ENCODE data around the gene NSF. TPM values are rescaled to one million over a fixed set of nuclear protein-coding genes. Genes with fewer than 3 reads are reported as not detected.

Gene NSF
- total RNA-seq, 1 donor from 2014 or later: 21.4 TPM

DNA sequence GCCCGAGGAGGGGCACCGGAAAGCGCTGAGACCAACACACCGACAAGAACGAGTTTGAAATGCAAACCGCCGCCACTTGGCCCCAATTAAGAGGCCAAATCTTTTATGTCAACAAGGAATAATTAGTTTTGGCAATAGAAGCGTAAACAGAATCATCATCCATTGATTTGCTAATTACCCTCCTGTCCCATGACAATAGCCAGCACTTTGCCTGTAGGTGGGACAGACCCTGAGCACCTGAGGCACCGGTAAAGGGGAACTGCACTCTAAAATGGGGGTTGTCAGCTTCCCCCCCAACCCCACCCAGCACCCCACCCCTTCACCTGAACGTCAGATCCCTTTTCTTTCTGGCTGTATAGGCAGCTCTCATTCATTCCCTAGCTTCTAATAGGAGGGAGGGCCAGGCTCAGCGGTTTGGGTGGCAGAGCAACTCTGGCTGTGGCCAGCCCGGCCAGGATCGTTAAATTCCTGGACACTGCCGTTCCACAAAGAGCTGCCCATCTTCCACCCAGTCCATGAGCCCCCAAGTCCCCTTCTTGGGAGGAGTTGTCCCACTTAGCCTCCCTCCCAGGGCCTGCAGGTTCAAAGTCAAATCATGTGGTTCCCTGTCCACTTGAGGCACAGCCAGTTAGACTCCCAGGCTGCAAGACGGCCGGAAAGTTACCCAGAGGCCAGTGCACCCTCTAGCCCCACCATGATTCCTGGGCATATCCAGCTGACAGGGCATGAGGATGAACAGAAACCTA lies 182.2 kb downstream of the NSF start:
- no peak overlapping the region for H3K27ac ChIP-seq (ENCODE audit: low read depth, low read length)
- H3K9me3 ChIP-seq (ENCODE audit: control insufficient read depth in 3 of 3, low read length in 3 of 3): no peaks in the 10 kb centered on the region
- H3K4me3 ChIP-seq (ENCODE audit: low read length in 3 of 3): peak overlapping the region; percentile 43 to 56 (median 43)
- peaks cover 20 to 75% (median 49%) of the 10 kb centered on the region in 3 donors for H3K27me3 ChIP-seq (ENCODE audit: control insufficient read depth in 3 of 3, insufficient read depth in 3 of 3, low read length in 3 of 3)
- H3K9ac ChIP-seq (ENCODE audit: low read depth in 1 of 3, low read length in 3 of 3): no peak overlapping the region
- H3K4me1 ChIP-seq (ENCODE audit: control insufficient read depth in 3 of 3, insufficient read depth in 3 of 3, low read length in 3 of 3): peaks cover 5 to 16% (median 15%) of the 10 kb centered on the region in 3 donors
- no peaks in the 10 kb centered on the region for H3K36me3 ChIP-seq (ENCODE audit: control insufficient read depth in 3 of 3, insufficient read depth in 3 of 3, low read length in 3 of 3)

DNA sequence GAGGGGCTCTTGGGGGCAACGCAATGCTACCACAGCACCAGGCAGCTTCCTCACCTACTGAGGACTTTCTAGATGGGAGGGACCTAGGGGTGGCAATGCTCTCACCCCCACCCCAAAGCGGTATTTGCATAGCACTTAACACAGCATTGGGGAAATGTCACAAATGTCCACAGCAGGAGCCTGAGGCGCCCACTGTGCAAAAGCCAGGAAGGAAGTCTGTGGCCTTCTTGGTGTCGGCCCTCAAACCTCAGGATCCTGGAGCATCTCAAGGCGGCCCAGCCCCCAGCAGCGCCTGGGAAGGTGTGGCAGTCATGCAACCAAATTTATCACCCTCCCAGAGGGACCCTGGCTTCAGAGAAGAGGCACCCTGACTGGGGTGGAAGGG lies 182.7 kb downstream of the NSF start:
- Histone ChIP-seq H3K4me1 (ENCODE audit: control insufficient read depth in 3 of 3, insufficient read depth in 3 of 3, low read length in 3 of 3) (peaks cover 5 to 16% (median 15%) of the 10 kb centered on the region in 3 donors), H3K4me3 (ENCODE audit: low read length in 3 of 3) (no peak overlapping the region), H3K9me3 (ENCODE audit: control insufficient read depth in 3 of 3, low read length in 3 of 3) (no peaks in the 10 kb centered on the region), H3K27ac (ENCODE audit: low read depth, low read length) (no peak overlapping the region), H3K36me3 (ENCODE audit: control insufficient read depth in 3 of 3, insufficient read depth in 3 of 3, low read length in 3 of 3) (no peaks in the 10 kb centered on the region), H3K9ac (ENCODE audit: low read depth in 1 of 3, low read length in 3 of 3) (no peak overlapping the region), H3K27me3 (ENCODE audit: control insufficient read depth in 3 of 3, insufficient read depth in 3 of 3, low read length in 3 of 3) (peaks cover 20 to 77% (median 53%) of the 10 kb centered on the region in 3 donors)

DNA sequence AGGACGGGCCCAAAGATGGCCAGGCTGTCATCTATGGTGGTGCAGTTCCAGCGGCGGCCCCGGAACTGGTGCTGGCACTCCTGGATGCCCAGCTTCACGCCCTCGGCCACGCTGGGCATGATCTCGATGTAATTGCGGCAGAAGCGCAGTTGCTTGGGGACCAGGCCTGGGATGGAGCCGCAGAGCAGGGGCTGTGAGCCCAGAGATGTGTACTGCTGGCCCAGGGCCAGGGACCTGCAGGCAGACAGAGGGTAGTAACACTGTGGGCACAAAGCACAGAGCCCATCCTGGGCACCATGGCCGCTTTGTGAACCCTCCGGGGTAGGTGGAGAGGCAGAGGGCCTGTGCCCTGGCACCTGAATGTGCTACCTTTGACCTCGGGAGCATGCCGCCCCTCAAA lies 183.2 kb downstream of the NSF start:
- Histone ChIP-seq H3K4me3 (ENCODE audit: low read length in 3 of 3) (no peak overlapping the region), H3K27ac (ENCODE audit: low read depth, low read length) (no peak overlapping the region), H3K9me3 (ENCODE audit: control insufficient read depth in 3 of 3, low read length in 3 of 3) (no peaks in the 10 kb centered on the region), H3K27me3 (ENCODE audit: control insufficient read depth in 3 of 3, insufficient read depth in 3 of 3, low read length in 3 of 3) (peaks cover 20 to 78% (median 51%) of the 10 kb centered on the region in 3 donors), H3K36me3 (ENCODE audit: control insufficient read depth in 3 of 3, insufficient read depth in 3 of 3, low read length in 3 of 3) (no peaks in the 10 kb centered on the region), H3K9ac (ENCODE audit: low read depth in 1 of 3, low read length in 3 of 3) (no peak overlapping the region), H3K4me1 (ENCODE audit: control insufficient read depth in 3 of 3, insufficient read depth in 3 of 3, low read length in 3 of 3) (peaks cover 5 to 16% (median 15%) of the 10 kb centered on the region in 3 donors)

DNA sequence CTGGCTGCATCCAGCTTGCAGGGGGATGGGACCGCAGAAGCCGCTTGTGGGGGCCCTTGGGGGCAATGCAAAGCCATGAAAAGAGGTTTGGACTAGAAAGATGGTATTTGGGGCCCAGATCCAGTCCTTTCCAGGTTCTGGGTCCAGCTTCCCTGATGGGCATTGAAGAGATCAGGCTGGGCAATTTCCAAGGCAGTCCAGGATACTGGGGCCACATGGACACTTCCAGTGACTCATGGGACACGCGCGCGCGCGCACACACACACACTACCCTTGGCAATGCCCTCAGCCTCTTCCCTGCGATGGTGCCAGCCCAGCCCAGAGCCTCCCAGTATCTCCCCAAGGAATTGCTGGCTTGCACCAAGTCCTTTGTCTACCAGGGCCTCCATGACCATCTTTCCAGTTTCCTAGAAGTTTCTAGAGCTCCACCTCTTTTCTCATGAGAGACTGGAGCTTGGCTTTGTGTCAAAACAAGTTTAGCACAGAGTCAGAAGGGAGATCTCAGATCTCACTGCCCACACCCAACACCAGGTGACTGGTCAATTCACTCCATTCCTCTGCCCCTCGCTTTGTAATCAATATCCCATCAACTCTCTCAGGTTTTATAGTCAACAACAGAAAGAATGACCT lies 183.8 kb downstream of the NSF start:
- Histone ChIP-seq H3K27me3 (ENCODE audit: control insufficient read depth in 3 of 3, insufficient read depth in 3 of 3, low read length in 3 of 3) (peaks cover 22 to 77% (median 46%) of the 10 kb centered on the region in 3 donors), H3K9me3 (ENCODE audit: control insufficient read depth in 3 of 3, low read length in 3 of 3) (no peaks in the 10 kb centered on the region), H3K27ac (ENCODE audit: low read depth, low read length) (no peak overlapping the region), H3K4me3 (ENCODE audit: low read length in 3 of 3) (no peak overlapping the region), H3K36me3 (ENCODE audit: control insufficient read depth in 3 of 3, insufficient read depth in 3 of 3, low read length in 3 of 3) (no peaks in the 10 kb centered on the region), H3K9ac (ENCODE audit: low read depth in 1 of 3, low read length in 3 of 3) (no peak overlapping the region), H3K4me1 (ENCODE audit: control insufficient read depth in 3 of 3, insufficient read depth in 3 of 3, low read length in 3 of 3) (peaks cover 5 to 16% (median 15%) of the 10 kb centered on the region in 3 donors)

DNA sequence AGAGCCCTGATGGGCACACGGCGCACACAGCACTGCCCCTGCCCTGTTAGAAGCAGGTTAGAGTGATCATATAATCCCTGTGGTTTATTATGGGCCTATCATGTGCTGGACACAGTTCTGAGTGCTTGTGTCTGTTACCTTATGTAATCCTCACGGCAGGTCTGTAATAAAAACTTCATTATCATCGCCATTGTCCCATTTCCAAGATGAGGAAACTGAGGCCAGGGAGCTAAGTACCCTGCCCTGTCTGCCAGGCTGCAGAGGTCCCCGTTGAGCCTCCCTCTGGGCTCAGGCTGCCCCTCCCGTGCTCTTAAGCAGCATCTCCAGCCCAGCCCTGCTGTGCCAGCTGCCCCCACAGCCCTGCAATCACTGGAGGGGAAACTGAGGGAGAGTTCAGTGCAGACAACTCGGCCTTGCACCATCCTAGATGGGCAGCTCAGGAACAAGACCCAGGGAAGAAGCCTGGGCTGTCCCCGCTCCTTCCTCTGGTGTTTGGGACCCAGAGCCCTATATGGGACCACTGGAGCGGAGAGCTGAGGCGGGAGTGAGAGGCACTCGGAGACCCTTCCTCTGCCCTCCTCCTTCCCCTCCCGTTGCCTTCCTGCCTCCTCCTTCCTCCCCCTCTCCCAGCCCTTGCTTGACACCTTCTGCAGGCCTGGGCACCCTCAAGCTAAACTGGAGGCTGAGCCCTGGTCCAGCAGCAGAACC lies 186.0 kb downstream of the NSF start:
- Histone ChIP-seq H3K4me1 (ENCODE audit: control insufficient read depth in 3 of 3, insufficient read depth in 3 of 3, low read length in 3 of 3) (peaks cover 4 to 6% (median 5%) of the 10 kb centered on the region in 3 donors), H3K27me3 (ENCODE audit: control insufficient read depth in 3 of 3, insufficient read depth in 3 of 3, low read length in 3 of 3) (peaks cover 24 to 63% (median 30%) of the 10 kb centered on the region in 3 donors), H3K27ac (ENCODE audit: low read depth, low read length) (no peak overlapping the region), H3K4me3 (ENCODE audit: low read length in 3 of 3) (no peak overlapping the region), H3K9me3 (ENCODE audit: control insufficient read depth in 3 of 3, low read length in 3 of 3) (no peaks in the 10 kb centered on the region), H3K9ac (ENCODE audit: low read depth in 1 of 3, low read length in 3 of 3) (no peak overlapping the region), H3K36me3 (ENCODE audit: control insufficient read depth in 3 of 3, insufficient read depth in 3 of 3, low read length in 3 of 3) (no peaks in the 10 kb centered on the region)

DNA sequence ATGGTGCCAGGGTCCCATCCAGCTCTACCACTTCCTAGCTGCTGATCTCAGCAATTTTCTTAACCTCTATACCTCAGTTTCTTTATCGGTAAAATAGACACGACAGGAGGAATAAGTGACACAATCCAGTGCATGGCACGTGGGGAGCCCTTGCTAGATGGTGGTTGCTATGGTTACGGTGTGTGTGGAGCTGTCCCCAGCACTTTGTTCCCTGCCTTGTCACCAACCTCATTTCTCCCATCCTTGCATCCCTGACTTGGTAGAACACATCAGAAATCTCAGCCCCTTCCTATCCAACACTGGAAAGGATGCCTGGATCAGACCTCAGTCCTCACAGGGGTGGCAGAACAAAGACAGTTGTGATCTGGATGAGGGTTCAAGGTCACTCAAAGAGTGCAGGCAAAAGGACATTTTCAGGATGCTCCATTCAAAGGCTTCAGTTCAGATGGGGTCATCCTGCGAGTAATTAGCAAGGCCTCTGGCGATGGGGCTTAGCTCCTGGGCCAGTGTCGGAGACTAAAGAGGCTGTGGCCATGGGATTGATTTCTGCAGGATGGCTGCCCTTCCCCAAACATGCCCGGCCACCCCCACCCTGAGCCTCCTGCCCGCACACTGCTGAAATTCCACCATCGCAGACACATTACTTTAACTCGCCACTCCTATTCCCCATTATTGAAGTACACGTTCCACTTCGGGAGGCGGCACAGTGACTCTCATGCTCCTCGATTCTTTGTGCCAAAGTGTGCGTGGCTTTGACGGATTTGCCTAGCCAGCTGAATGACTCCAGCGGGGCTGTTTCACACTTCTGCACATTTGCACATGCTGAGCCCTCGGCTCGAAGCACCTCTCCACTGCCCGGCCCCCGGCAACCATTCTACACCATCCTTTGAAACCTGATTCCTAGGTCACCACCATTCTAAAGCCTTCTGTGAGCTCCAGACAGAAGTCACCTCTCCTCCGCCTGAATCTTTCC lies 187.8 kb downstream of the NSF start:
- Histone ChIP-seq H3K4me1 (ENCODE audit: control insufficient read depth in 3 of 3, insufficient read depth in 3 of 3, low read length in 3 of 3) (no peaks in the 10 kb centered on the region), H3K9me3 (ENCODE audit: control insufficient read depth in 3 of 3, low read length in 3 of 3) (no peaks in the 10 kb centered on the region), H3K36me3 (ENCODE audit: control insufficient read depth in 3 of 3, insufficient read depth in 3 of 3, low read length in 3 of 3) (no peaks in the 10 kb centered on the region), H3K27me3 (ENCODE audit: control insufficient read depth in 3 of 3, insufficient read depth in 3 of 3, low read length in 3 of 3) (peaks cover 18 to 48% (median 20%) of the 10 kb centered on the region in 3 donors), H3K9ac (ENCODE audit: low read depth in 1 of 3, low read length in 3 of 3) (no peak overlapping the region), H3K27ac (ENCODE audit: low read depth, low read length) (no peak overlapping the region), H3K4me3 (ENCODE audit: low read length in 3 of 3) (no peak overlapping the region)

DNA sequence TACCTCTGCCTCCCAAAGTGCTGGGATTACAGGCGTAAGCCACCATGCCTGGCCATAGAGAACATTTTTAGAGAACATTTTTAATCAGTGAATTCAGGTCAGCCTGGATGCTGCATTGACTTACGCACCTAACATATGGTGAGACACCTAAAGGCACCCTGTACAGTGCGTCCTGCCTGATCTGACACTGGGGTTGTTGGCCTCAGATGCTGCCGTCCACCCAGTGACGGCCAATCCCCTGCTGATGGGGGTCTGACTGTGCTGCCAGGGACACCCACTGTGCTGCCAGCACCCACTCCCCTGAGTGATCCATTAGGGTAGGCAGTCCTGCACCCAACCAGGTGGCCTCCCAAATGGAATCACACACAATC lies 189.5 kb downstream of the NSF start:
- H3K9ac ChIP-seq (ENCODE audit: low read depth in 1 of 3, low read length in 3 of 3): no peak overlapping the region
- no peak overlapping the region for H3K27ac ChIP-seq (ENCODE audit: low read depth, low read length)
- H3K27me3 ChIP-seq (ENCODE audit: control insufficient read depth in 3 of 3, insufficient read depth in 3 of 3, low read length in 3 of 3): peaks cover 17 to 34% (median 20%) of the 10 kb centered on the region in 3 donors
- H3K4me1 ChIP-seq (ENCODE audit: control insufficient read depth in 3 of 3, insufficient read depth in 3 of 3, low read length in 3 of 3): no peaks in the 10 kb centered on the region
- H3K9me3 ChIP-seq (ENCODE audit: control insufficient read depth in 3 of 3, low read length in 3 of 3): no peaks in the 10 kb centered on the region
- H3K4me3 ChIP-seq (ENCODE audit: low read length in 3 of 3): no peak overlapping the region
- no peaks in the 10 kb centered on the region for H3K36me3 ChIP-seq (ENCODE audit: control insufficient read depth in 3 of 3, insufficient read depth in 3 of 3, low read length in 3 of 3)

DNA sequence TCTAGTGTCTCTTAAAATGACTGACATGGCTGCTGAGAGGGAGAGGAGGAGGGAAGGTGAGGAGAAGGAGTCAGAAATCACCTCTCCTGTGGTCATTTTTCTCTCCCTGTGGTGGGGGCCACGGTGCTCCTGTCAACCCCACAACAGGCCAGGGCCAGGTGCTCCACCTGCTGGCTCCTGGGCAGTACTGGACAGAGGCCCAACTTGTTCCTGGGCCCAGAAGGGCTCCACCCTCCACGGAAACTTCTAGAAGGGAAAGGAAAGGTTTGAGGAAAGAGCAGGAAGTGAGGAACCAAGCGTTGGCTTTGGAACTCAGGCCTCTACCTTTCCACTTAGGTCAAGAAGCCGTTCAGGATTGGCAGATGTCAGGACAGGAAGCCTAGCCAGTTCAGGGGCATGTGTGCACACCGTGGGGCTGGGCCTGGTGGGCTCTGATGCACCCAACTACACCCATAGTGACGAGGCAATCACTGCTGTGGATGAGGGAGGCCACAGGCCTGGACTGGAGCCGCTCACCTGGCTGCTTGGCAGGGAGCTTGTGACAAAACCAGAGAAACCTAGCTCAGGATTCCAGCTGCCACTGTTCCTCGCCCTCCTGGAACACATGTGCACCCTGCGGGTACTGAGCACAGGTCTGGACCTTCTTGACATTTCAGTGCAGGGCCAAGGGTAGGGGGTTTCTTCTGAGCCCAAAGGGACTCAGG lies 191.9 kb downstream of the NSF start:
- no peak overlapping the region for H3K9ac ChIP-seq (ENCODE audit: low read depth in 1 of 3, low read length in 3 of 3)
- H3K4me1 ChIP-seq (ENCODE audit: control insufficient read depth in 3 of 3, insufficient read depth in 3 of 3, low read length in 3 of 3): no peaks in the 10 kb centered on the region
- H3K27me3 ChIP-seq (ENCODE audit: control insufficient read depth in 3 of 3, insufficient read depth in 3 of 3, low read length in 3 of 3): peaks cover 9 to 20% (median 14%) of the 10 kb centered on the region in 3 donors
- H3K27ac ChIP-seq (ENCODE audit: low read depth, low read length): no peak overlapping the region
- H3K4me3 ChIP-seq (ENCODE audit: low read length in 3 of 3): no peak overlapping the region
- no peaks in the 10 kb centered on the region for H3K9me3 ChIP-seq (ENCODE audit: control insufficient read depth in 3 of 3, low read length in 3 of 3)
- H3K36me3 ChIP-seq (ENCODE audit: control insufficient read depth in 3 of 3, insufficient read depth in 3 of 3, low read length in 3 of 3): no peaks in the 10 kb centered on the region

DNA sequence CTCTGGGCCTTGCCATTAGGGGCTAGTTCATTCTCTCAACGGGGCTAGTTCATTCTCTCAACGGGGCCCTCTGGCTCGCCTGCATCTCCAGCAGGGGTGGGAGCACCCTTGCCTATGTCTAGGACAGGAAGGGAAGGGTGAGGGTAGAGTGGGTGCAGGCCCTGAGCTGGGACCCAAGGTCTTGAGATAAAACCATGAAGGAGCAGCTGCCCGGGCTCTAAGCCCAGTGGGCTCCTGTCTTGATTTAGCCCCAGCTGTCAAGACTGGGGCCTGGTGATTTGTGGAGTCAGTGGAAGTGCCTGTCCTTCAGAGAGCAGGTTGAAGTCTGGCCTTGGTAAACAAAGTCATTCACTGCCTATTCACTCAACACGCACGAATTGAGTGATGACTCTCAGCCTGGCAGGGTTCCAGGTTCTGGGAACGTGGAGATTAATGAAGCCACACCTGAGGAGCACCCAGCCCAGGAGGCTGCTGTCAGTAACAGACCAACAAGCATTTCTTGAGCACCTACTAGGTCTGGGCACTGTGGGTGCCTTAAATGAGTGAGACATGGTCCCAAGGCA lies 192.6 kb downstream of the NSF start:
- no peak overlapping the region for H3K4me3 ChIP-seq (ENCODE audit: low read length in 3 of 3)
- peaks cover 4 to 14% (median 13%) of the 10 kb centered on the region in 3 donors for H3K27me3 ChIP-seq (ENCODE audit: control insufficient read depth in 3 of 3, insufficient read depth in 3 of 3, low read length in 3 of 3)
- H3K9ac ChIP-seq (ENCODE audit: low read depth in 1 of 3, low read length in 3 of 3): no peak overlapping the region
- no peaks in the 10 kb centered on the region for H3K4me1 ChIP-seq (ENCODE audit: control insufficient read depth in 3 of 3, insufficient read depth in 3 of 3, low read length in 3 of 3)
- no peaks in the 10 kb centered on the region for H3K36me3 ChIP-seq (ENCODE audit: control insufficient read depth in 3 of 3, insufficient read depth in 3 of 3, low read length in 3 of 3)
- H3K27ac ChIP-seq (ENCODE audit: low read depth, low read length): no peak overlapping the region
- no peaks in the 10 kb centered on the region for H3K9me3 ChIP-seq (ENCODE audit: control insufficient read depth in 3 of 3, low read length in 3 of 3)

All from skeletal muscle tissue (tissue), 4 donors.